ENCODE data around the gene CDKN2B. TPM values are rescaled to one million over a fixed set of nuclear protein-coding genes. Genes with fewer than 3 reads are reported as not detected.

CDKN2B gene
- total RNA-seq, 1 experiment from 2014 or later, result 9.8 TPM

DNA sequence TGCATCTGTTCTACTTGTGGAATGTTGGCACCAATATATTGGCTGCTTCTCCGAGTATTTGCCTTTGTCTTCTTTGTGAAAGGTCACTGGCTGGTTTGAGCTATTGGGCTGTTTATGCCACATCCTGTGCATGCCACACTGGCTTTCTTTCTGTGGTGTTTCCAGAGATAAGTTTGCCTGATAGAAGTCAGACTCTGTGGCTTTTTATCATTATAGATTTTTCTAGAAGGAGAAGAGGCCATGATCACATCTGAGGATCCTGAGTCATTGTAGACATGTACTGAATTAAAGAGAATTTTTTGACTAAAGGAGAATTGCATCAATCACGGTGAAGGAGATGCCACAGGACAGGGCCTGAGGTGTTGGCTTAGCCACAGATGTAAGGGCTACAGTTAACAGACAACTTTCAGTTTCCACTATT is 26.5 kb upstream of the CDKN2B start:
- H3K9me2 ChIP-seq (ENCODE audit: insufficient read depth), result no peaks in the 10 kb centered on the region
- H4K20me1 ChIP-seq (ENCODE audit: insufficient read depth), result no peaks in the 10 kb centered on the region
- no peaks in the 10 kb centered on the region for H3K9me3 ChIP-seq (ENCODE audit: control insufficient read depth in 1 of 2, insufficient read depth in 1 of 2, low read depth in 1 of 2, low read length in 2 of 2)
- no peak overlapping the region for H3K4me3 ChIP-seq (replicated peaks in 1 of 2; ENCODE audit: low read depth in 1 of 2, low read length in 2 of 2)
- ChIA-PET POLR2A (no interaction called here), RAD21 (ENCODE audit: low non-redundant PET in 1 of 2, low total read pairs in 2 of 2, uncharacterized antibody in 2 of 2, unreplicated experiment in 2 of 2) (no interaction called here), CTCF (interaction anchor here (1.0 kb wide), 1 partner anchor 209 kb away, joined by 3 read pairs; no protein-coding TSS in a partner anchor)
- TF ChIP-seq, protein P1, sequence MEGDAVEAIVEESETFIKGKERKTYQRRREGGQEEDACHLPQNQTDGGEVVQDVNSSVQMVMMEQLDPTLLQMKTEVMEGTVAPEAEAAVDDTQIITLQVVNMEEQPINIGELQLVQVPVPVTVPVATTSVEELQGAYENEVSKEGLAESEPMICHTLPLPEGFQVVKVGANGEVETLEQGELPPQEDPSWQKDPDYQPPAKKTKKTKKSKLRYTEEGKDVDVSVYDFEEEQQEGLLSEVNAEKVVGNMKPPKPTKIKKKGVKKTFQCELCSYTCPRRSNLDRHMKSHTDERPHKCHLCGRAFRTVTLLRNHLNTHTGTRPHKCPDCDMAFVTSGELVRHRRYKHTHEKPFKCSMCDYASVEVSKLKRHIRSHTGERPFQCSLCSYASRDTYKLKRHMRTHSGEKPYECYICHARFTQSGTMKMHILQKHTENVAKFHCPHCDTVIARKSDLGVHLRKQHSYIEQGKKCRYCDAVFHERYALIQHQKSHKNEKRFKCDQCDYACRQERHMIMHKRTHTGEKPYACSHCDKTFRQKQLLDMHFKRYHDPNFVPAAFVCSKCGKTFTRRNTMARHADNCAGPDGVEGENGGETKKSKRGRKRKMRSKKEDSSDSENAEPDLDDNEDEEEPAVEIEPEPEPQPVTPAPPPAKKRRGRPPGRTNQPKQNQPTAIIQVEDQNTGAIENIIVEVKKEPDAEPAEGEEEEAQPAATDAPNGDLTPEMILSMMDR (IDR thresholded peaks at IDR 0.05 in 2 of 3, conservative IDR thresholded peaks at IDR 0.05 in 1 of 3; ENCODE audit: borderline replicate concordance in 1 of 3, insufficient read depth in 1 of 3, low read depth in 2 of 3, low read length in 2 of 3), result no peak
- TF ChIP-seq ELF1 (IDR thresholded peaks at IDR 0.05; ENCODE audit: borderline replicate concordance, low read depth) (no peak), YY1 (IDR thresholded peaks at IDR 0.05; ENCODE audit: extremely low read depth, insufficient replicate concordance, low read depth, low read length) (no peak), EZH2phosphoT487 (IDR thresholded peaks at IDR 0.05; ENCODE audit: borderline replicate concordance) (no peak), POLR2A (IDR thresholded peaks at IDR 0.05; ENCODE audit: borderline replicate concordance, extremely low read depth, insufficient read depth, insufficient read length) (no peak), JUND (IDR thresholded peaks at IDR 0.05) (no peak), SP1 (IDR thresholded peaks at IDR 0.05; ENCODE audit: low read depth) (no peak), CBX3 (IDR thresholded peaks at IDR 0.05; ENCODE audit: low read depth) (no peak), SRF (IDR thresholded peaks at IDR 0.05; ENCODE audit: low read depth) (no peak)
- no TSS peak for BruUV-seq (replicated peaks)
- H3K27me3 ChIP-seq (ENCODE audit: insufficient read depth, low read length), result no peaks in the 10 kb centered on the region
- H3K9ac ChIP-seq (ENCODE audit: low read length), result no peak overlapping the region
- no peak for DNase-seq (ENCODE audit: low read depth, low spot score)
- no peak overlapping the region for H3K4me2 ChIP-seq (ENCODE audit: low read length)
- H3K79me2 ChIP-seq (ENCODE audit: insufficient read depth, low read length), result no peaks in the 10 kb centered on the region
- no peaks in the 10 kb centered on the region for H3K36me3 ChIP-seq (ENCODE audit: control insufficient read depth in 1 of 2, insufficient read depth in 2 of 2, low read length in 2 of 2)
- intact Hi-C loops (cut with micrococcal nuclease), result no loop called here
- peaks cover 0 to 5% of the 10 kb centered on the region in 2 experiments; a peak in 2 of 4 replicates for H3K4me1 ChIP-seq (ENCODE audit: control insufficient read depth in 1 of 2, insufficient read depth in 2 of 2, low read length in 2 of 2)
- no peak for ATAC-seq
- no peak overlapping the region for H3K27ac ChIP-seq (ENCODE audit: low read depth, low read length)
- H2AFZ ChIP-seq (ENCODE audit: low read depth, low read length, poor library complexity, severe bottlenecking), result no peak overlapping the region
